Raji (cell line): Measurements from ENCODE around the gene CTNNA3.

Source experiments
- POLR2A ChIP-seq: IDR thresholded peaks from 2 replicates; pipeline ENCODE4 v1.6.1; 2011; ENCODE audit warnings: low read depth, low read length, control low read depth; ENCODE audit not compliant: insufficient read depth

The CTNNA3 gene

GRCh38 chr10:66006411-66006810, 1689.6 kb downstream of the CTNNA3 start:
- no peak for TF ChIP-seq POLR2A

- TF ChIP-seq POLR2A, result no peak
These were observed 1702.5 kb downstream of the CTNNA3 start for GRCh38 chr10:65993451-65993850.

DNA sequence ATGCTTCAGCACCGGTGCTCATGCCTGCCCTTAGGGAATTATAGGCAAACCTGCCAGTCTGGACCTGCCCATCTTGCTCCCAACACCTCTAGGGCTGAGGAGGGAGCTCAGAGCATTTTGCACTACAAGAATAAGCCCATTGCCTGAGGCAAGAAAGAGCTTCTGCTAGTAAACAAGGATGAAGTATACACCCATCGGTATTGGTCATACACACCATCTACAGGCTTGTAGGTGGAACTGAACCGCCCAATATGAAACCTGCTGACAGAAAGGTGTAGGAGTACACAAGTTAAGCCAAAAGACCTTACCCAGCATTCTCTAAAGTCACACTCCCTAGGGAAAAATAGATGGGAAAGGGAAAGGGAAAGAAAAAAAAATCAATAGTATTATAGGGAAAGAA, 1727.1 kb downstream of the CTNNA3 start:
- TF ChIP-seq POLR2A, result no peak

GRCh38 chr10:65968437-65968836, 1727.6 kb downstream of the CTNNA3 start:
- TF ChIP-seq POLR2A, result no peak

DNA sequence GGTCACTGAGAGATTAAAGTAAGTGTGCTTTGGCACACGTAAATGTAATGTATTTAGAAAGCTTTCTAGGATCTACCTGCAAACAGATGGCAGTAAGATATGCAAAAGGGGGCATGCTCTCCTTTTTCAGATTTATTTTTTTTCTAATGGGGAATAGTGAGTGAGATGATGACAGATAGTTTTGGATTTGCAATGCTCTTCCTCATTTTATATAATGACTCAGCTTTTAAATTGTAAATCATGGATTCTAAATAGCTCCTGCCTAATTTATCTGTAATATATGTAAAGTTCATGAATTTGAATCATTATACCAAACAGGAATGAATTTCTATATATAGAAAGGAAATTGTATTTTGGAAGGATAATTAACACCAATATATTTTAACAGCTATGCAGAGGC, 1731.8 kb downstream of the CTNNA3 start:
- no peak for TF ChIP-seq POLR2A

DNA sequence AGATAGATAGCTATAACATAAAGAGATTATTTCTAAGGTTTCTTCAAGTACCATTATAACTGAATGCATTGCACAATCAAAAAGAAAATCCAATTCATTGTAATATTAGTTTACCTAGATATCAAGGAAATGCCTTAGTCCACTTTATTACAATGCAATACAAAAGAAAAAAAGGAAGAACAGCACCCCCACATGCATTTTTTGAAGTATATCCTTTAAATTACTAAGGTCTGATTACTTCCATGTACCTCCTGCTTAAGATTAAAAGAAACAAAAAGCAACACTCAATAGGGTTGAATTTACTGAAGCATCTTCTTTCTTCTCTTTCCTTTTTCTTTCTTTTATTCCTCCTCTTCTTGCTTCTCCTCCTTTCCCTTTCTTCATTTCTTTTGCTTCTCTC, 1743.9 kb downstream of the CTNNA3 start:
- TF ChIP-seq POLR2A, result no peak

GRCh38 chr10:65950075-65950474, 1745.9 kb downstream of the CTNNA3 start:
- no peak for TF ChIP-seq POLR2A

DNA sequence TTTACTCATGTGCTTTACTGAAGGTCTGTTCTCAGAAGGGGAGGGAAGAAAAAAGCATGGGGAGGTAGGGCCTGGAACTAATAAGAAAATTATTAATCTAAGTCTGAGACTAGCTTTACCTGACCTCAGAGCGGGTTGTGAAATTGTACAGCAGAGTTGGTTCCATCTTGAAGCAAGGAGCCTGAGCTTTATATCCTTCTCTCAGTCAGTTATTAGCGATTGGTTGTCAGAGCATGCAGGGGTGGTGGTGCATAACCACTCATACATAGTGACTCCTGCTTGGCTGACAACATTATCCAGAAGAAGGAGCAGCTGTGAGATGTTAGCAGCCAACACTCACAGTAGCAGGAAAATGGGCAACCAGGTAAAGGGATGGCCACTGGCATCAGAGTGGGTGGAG, 1746.5 kb downstream of the CTNNA3 start:
- TF ChIP-seq POLR2A, result no peak

DNA sequence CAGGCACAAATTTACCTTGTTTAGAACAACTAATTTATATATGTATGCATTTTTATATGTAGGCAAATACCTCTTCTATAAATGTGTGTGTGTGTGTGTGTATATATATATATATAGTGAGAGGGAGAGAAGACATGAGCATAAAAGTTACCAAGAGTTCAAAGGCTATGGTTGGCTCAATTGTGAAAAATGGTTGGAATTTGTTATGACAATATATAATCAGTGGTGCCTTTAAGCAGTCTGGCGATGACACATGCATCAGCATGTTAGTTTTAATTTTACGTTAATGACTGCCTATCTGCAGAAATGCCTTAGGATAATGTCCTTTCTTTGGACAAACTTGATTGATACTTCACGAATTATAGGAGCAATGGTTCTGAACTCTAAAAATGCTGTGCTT, 1750.9 kb downstream of the CTNNA3 start:
- no peak for TF ChIP-seq POLR2A

GRCh38 chr10:65943451-65943850, 1752.5 kb downstream of the CTNNA3 start:
- no peak for TF ChIP-seq POLR2A

DNA sequence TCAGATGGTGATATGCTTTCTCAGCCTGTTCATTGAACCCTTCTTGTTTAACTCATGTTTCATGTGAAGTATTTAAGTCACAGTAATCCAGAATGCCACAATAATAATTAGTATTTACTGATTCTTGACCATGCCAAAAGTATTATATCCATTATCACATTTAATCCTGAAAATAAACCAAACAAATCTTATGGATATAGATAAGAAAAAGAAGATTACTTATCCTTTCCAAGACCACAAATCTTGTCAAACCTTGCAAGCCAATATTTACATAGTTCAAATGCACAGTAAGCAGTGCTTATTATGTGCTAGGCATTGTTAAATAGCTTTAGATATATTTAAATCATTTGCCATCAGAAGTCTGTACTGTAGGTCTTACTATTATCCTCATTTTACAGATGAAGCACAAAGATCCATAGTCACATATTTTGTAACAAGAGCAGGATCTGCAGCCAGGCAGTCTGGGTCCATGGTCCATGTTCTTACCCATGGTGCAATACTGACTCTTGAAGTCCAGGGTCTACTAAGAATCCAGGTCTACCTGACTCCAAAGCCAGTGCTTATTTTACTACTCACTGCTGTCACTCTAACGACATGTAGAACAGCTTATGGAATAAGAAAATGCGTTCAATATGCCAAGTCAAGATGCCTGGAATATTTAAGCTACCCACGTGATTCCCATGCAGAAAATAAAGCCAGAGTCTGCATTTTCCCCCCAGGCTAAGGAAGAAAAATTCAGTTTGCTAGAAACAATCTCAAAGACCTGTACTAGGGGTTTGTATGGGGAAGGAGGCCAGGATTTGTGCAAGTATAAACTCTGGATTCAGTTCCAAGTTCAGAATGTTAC, 1755.0 kb downstream of the CTNNA3 start:
- no peak for TF ChIP-seq POLR2A

- TF ChIP-seq POLR2A, result no peak
These were observed 1755.9 kb downstream of the CTNNA3 start for GRCh38 chr10:65940105-65940504.

DNA sequence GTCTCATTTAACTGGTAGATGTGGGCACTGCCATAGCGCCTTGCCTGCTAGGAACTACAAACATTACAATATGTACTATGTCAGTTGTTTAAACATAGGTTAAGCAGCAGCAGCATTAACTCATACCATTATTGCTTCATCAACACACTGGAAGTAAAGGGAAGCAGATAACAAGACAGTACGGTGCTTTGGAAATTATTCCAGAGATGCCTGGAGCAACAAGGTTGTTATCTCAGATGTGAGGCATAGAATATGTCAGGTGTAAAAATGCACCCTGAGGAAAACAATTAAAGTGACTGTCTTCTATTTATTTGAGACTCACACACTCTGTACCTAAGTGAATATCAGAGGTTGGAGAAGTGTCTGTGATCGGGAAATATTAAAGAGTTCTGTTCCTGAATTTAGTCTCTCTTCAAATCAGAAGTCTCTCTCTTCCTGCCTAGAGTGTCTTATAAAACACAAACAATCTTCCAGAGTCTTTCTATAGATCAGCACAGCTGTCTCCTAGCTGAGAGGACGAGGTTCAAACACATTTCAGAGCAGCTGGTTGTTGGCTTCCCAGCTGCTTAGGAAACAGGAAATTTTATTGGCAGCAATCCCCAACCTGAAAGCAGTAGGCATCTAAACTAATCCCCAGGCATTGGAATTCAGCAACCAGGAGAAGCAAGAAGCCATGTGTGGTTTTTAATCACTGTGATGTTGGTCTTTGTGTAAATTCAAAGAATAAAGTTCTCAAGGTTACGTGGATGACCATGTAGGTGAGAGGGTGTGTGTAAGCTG, 1764.5 kb downstream of the CTNNA3 start:
- TF ChIP-seq POLR2A, result no peak

GRCh38 chr10:65911151-65911835, 1784.7 kb downstream of the CTNNA3 start:
- TF ChIP-seq POLR2A, result no peak

DNA sequence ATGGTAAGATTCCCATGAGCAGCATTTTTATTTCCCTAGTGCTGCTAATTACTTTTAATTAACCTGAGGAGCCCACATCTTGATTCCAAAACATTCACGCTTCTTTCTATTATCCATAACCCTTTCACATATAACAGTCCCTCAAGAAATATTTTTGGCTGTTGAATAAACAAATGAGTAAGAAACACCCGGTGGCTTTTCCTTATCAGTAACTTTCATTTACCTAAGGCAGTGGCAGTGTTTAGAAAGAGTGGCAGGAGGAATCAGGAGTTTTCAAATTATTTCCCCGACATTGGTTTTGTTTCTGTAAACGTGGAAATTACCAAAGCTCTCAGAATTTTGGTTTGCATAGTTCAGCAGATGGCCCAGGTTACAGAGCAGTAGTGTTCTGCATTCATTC, 1785.8 kb downstream of the CTNNA3 start:
- no peak for TF ChIP-seq POLR2A

DNA sequence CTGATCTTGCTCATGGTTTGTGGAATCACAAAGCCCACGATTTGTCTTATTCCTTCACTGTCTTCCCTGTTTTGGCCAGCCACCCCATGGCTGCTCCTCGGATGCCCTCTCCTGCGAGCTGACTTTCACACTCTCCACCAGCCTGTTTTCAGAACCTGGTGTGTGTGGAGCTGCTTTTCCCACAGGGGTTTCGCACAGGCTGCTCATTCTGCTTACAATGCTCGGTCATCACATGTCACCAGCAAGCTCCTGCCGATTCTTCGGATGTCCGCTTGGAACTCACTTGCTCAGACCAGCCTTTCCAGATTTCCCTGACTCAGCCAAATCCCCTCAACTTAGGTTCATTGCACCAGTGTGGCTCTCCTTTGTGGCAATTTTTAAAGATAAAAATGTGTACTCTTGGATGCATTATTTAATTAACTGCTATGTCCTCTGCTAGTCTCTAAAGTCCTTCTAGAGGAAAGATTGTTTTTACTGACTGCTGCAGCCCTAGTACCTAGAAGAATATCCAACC, 1788.7 kb downstream of the CTNNA3 start:
- TF ChIP-seq POLR2A, result no peak

DNA sequence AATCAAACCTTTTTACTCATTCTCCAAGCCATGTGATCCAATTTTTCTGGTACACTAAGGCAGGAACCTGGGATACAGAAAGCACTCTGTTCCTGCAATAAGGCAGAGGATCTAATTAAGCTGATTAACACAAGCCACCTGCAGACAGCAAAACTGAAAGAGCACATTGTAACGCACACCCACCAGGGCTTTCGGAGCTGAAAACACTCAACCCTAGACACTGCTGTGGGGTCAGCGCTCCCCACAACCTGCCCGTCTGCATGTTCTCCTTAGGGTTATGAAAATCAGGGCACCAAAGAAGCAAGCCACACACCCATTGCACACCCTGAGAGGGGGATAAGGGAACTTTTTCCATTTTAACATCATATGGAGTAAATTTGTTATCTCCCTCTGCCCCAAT, 1792.4 kb downstream of the CTNNA3 start:
- no peak for TF ChIP-seq POLR2A
